Activated T-cell treated with anti-CD3 and anti-CD28 coated beads, Interleukin-2, amount 50 U/mL, for 24 hours (primary cell): ENCODE measurements around the gene S100A16.

Experiments used
- DNase-seq: peaks from one replicate; pipeline ENCODE4 v3.0.0-alpha.2; 2020
- H3K27ac Mint-ChIP-seq: 2 replicates; pipeline ENCODE4 v1.8.0; 2020; ENCODE audit warnings: mild to moderate bottlenecking, mixed read lengths
- H3K27me3 Mint-ChIP-seq: 2 replicates; pipeline ENCODE4 v1.8.0; 2020; ENCODE audit warnings: mixed read lengths
- H3K36me3 Mint-ChIP-seq: 2 replicates; pipeline ENCODE4 v1.8.0; 2020; ENCODE audit warnings: low read depth, mixed read lengths
- H3K4me1 Mint-ChIP-seq: 2 replicates; pipeline ENCODE4 v1.8.0; 2020; ENCODE audit warnings: low read depth, mixed read lengths
- H3K4me3 Mint-ChIP-seq: 2 replicates; pipeline ENCODE4 v1.8.0; 2020; ENCODE audit warnings: mild to moderate bottlenecking, moderate library complexity, mixed read lengths
- H3K9me3 Mint-ChIP-seq: 2 replicates; pipeline ENCODE4 v1.8.0; 2020; ENCODE audit warnings: mixed read lengths

S100A16 gene, protein sequence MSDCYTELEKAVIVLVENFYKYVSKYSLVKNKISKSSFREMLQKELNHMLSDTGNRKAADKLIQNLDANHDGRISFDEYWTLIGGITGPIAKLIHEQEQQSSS

DNA sequence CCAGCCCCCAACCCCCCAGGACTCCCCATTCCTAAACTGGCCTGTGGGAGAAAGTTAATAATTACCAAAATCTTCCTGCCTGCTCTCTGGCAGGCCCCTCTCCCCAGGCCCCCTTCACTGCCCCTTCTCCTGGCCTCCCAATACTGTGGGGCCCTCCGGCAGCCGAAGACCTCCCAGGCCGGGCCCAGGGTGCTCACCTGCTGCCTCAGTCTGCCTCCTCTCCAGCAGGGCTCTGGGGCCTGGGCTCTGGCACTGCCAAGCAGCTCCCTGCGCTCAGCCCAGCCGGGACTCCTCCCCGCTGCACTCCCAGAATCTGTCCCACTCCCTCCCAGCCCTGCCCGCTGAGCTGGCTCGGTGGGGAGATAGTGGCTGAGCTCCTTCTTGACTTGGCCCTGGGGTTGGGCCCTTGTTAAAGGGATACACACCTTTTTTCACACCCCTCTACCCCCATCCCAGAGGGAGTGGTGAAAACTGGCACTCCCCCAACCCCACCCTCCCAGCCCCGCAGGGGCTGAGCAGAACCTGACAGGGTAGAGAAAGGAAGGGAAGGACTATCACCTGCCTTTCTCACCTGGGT is at the start of gene S100A16:
Gene S100A16 (minus strand): TSS at position 383 of the 577 bp plus-strand sequence. CDS start 4,986 bp downstream, outside the sequence.
- H3K36me3 Mint-ChIP-seq = no peaks in the 10 kb centered on the region
- peaks cover 16% of the 10 kb centered on the region for H3K4me1 Mint-ChIP-seq
- no peaks in the 10 kb centered on the region for H3K27me3 Mint-ChIP-seq
- H3K9me3 Mint-ChIP-seq = no peaks in the 10 kb centered on the region
- no peak within 1 kb of the TSS for H3K4me3 Mint-ChIP-seq
- DNase-seq = no peak
- no peak within 1 kb of the TSS for H3K27ac Mint-ChIP-seq

DNA sequence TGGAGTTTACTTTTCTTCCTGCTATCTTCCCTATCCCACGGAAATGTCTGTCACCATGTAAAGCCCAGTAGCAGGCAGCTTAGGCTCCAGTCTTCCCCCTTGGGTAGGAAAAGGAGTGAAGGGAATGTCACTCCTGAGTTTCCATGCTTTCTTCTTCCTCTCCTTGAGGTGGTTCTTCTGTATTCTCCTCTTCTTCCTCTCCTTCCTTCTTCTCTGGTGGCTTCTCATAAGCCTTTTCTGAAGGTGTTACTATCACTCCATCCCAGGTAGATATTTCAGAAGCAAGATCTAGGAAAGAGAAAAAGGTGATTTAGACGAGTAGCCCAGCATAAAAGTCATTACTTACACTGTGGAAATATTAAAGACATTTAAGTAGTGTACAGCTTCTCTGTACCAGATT is 49.3 kb upstream of the S100A16 start:
- H3K36me3 Mint-ChIP-seq = peaks cover 14% of the 10 kb centered on the region

DNA sequence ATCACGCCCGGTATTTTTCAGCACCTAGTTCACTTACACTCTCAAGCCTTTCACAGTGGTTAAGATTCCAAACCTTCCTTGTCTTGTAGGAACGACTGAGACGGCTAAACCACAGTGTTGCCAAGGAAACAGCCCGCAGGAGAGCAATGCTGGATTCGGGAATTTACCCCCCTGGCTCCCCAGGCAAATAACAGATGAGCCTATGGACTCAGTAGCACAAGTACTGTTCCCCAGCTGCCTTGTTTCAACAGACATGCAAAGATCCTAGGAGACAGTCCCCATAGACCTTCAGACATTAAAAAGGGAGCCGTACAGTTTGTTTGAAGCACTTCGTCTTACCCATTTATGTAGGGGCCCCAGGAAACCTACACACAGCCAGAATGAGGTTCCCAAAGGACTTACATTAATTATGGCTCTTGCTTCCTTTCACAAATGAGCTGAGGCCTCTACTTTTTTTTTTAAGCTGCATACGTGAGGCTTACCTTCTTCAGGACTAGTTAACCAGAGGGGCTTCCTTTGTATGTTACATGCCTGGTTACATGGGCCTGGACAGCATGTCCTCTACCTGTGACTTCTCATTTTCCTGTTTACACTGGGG is 48.3 kb upstream of the S100A16 start:
- Mint-ChIP-seq H3K36me3 (peaks cover 14% of the 10 kb centered on the region), H3K4me1 (peaks cover 18% of the 10 kb centered on the region), H3K27ac (peak overlapping the region; percentile 68), H3K9me3 (no peaks in the 10 kb centered on the region), H3K27me3 (no peaks in the 10 kb centered on the region), H3K4me3 (no peak overlapping the region)
- no peak for DNase-seq

More for the DNA sequence above, 49.3 kb upstream of the S100A16 start:
- Mint-ChIP-seq H3K9me3 (no peaks in the 10 kb centered on the region), H3K27ac (peak overlapping the region; percentile 68), H3K4me1 (peaks cover 20% of the 10 kb centered on the region), H3K27me3 (no peaks in the 10 kb centered on the region), H3K4me3 (no peak overlapping the region)
- DNase-seq = no peak

DNA sequence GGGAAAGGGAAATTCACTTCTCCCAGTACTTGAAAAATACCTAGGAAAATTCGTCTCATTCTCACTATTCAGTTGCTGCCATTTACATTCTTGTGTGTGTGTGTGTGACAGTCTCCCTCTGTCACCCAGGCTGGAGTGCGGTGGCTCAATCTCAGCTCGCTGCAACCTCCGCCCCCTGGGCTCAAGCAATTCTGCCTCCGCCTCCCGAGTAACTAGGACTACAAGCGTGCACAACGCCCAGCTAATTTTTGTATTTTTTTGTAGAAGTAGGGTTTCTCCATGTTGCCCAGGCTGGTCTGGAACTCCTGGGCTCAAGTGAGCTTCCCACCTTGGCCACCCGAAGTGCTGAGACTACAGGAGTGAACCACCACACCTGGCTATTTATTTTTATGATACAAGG is 46.7 kb upstream of the S100A16 start:
- Mint-ChIP-seq H3K9me3 (no peaks in the 10 kb centered on the region), H3K4me1 (peaks cover 14% of the 10 kb centered on the region), H3K27ac (peak overlapping the region; percentile 97), H3K27me3 (no peaks in the 10 kb centered on the region), H3K36me3 (peaks cover 14% of the 10 kb centered on the region), H3K4me3 (peak overlapping the region; percentile 97)
- no peak for DNase-seq

DNA sequence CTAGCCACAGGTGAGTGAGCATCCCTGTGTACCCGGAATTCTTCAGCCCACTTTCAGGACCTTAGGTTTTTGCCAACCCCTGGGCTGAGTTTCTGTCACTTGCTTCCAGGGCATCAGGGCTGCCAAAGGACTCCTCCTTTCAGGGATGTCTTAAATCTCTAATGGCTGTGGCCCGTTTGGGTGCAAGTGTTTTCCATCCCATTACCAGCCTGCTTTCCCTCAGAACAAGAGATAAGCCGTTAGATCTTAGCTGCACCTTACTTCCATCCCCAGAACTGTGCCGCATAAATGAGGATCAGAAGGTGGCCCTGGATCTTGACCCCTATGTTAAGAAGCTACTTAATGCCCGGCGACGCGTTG is 46.2 kb upstream of the S100A16 start:
- no peak for DNase-seq
- Mint-ChIP-seq H3K27me3 (no peaks in the 10 kb centered on the region), H3K9me3 (no peaks in the 10 kb centered on the region), H3K4me3 (peak overlapping the region; percentile 97), H3K36me3 (peaks cover 14% of the 10 kb centered on the region), H3K27ac (peak overlapping the region; percentile 97), H3K4me1 (peaks cover 14% of the 10 kb centered on the region)

DNA sequence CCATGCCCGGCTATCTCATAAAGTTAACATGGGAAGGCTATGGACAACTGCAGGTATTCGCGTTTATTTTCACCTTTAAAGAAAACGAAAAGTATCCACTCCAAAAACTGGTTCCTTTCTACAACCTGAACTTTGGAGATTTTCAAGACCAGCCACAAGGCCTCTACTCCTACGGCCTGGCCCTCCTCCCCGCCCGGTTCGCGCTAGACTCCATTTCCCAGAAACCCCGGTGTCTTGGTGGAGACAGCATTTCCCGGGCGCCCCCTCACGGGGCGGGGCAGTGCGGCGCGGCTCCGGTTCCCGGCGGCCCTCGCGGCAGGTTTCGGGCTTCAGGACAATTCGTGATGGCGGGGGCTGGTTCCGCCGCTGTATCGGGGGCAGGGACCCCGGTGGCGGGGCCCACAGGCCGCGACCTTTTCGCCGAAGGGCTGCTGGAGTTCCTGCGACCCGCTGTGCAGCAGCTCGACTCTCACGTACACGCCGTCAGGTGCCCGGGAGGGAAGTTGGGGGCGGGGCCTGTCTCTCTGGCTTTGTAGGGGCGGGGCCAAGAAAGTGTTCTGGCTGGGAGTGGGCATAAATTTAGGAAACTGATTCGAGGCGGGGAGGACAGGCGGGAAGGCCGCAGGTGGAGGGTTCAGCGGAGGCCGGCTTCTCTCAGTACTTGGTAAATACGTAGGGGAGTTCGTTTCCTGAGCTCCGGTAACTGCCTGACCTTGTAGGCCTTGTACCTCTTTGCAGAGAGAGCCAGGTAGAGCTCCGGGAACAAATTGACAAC is 45.6 kb upstream of the S100A16 start, which contains the start of gene SNAPIN:
Gene SNAPIN (plus strand): TSS at position 304 of the 775 bp plus-strand sequence. CDS start 41 bp downstream, at position 345.
- peak within 1 kb of the TSS; percentile 97 for H3K27ac Mint-ChIP-seq

DNA sequence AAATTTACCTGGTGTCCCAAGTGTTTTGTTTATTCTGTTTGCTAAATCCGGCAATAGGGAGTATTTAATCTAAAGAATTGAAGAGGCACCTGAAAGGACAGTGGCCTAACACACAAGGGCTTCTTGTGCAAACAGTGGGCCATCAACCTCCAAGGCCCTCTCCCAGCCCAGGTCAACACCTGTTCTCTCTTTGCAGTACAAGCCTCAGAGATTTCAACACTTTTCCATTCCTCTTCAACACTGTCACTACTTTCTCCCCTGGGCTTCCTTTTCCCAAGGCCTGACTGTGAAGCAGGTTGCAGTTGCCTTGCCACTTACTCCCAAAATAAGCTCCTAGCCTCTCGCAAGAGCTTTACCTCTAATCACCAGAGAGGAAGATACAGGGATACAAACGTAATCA is 42.4 kb upstream of the S100A16 start:
- peaks cover 13% of the 10 kb centered on the region for H3K4me1 Mint-ChIP-seq
- H3K27me3 Mint-ChIP-seq = no peaks in the 10 kb centered on the region
- no peak overlapping the region for H3K27ac Mint-ChIP-seq

More for the DNA sequence above, 45.6 kb upstream of the S100A16 start, which contains the start of gene SNAPIN:
- Mint-ChIP-seq H3K4me3 (peak within 1 kb of the TSS; percentile 97), H3K4me1 (peaks cover 14% of the 10 kb centered on the region), H3K36me3 (peaks cover 14% of the 10 kb centered on the region), H3K27me3 (no peaks in the 10 kb centered on the region), H3K9me3 (no peaks in the 10 kb centered on the region)
- peak; percentile 95 for DNase-seq

DNA sequence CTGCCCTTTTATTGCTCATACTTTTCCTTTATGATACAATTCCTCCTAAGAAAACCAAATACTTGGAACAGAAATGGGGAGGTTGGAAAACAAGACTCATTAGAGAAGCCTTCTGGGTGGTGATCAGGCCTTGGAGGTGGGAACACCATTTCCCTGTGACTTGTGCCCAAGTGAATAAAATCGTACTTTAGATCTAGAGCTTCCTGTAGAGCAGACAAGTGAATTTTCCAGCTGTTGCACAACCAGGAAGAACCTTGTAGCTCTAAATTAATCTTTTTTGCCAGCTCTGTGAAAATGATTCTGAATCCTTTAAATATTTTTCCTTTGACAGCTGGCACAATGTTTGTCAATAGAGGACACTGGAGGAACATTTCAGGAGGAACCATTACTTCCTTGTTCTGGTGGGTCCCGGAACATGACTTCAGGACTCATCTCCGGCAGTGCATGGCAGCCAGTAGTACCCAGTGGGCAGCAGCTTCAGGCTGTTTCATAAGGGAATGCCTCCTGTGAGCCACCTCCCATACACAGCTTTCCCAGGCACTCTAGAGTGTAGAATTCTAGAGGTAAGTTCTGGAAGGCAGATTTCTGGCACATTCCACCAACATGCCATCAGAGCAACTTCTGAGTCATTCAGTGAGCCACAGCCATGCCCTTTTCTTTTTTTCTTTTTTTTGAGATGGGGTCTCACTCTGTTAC is 40.0 kb upstream of the S100A16 start:
- Mint-ChIP-seq H3K4me1 (peaks cover 21% of the 10 kb centered on the region), H3K36me3 (peaks cover 8% of the 10 kb centered on the region), H3K27ac (no peak overlapping the region), H3K27me3 (no peaks in the 10 kb centered on the region), H3K4me3 (no peak overlapping the region), H3K9me3 (no peaks in the 10 kb centered on the region)
- DNase-seq = no peak

More for the DNA sequence above, 42.4 kb upstream of the S100A16 start:
- H3K36me3 Mint-ChIP-seq = peaks cover 14% of the 10 kb centered on the region
- no peak overlapping the region for H3K4me3 Mint-ChIP-seq
- no peaks in the 10 kb centered on the region for H3K9me3 Mint-ChIP-seq
- DNase-seq = no peak

DNA sequence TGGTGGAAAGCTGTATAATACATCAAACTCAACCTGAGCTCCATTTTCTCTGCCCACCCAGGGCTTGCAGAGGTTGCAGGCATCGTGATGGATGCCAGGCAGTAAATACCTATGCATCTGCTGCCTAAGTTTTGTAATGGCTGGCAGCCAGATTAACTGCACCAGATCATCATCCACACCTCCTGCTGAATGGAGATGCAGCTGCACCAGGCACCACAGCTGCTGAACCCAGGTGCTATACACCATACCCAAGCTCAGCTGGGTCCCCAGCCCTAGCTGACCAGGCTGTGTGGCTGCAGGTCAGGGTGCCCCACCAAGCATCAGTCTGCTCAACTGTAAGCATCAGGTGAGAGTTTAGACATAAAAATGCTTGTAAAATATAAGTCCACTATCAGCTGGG is 38.8 kb upstream of the S100A16 start:
- no peak for DNase-seq
- no peak overlapping the region for H3K27ac Mint-ChIP-seq
- no peak overlapping the region for H3K4me3 Mint-ChIP-seq
- no peaks in the 10 kb centered on the region for H3K27me3 Mint-ChIP-seq
- peaks cover 20% of the 10 kb centered on the region for H3K36me3 Mint-ChIP-seq
- H3K9me3 Mint-ChIP-seq = no peaks in the 10 kb centered on the region
- peaks cover 28% of the 10 kb centered on the region for H3K4me1 Mint-ChIP-seq

DNA sequence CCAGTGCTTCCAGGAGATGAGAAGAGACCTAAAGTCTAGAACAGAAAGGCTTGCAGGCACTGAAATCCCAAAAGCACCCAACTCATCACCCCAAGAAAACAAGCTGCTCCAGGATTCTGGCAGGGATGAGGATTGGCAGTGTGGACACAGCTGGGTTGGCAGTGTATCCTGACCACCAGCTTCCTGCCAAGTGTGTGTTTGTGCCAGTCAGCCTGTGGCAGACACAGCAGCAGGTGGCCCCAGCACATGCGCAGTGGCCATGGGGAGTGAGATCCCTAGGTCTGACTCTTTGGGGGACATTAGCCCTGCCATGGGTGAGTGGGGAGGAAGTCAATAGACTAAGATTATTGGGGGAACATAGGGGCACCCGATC is 36.9 kb upstream of the S100A16 start:
- Mint-ChIP-seq H3K9me3 (no peaks in the 10 kb centered on the region), H3K27me3 (no peaks in the 10 kb centered on the region), H3K36me3 (peaks cover 39% of the 10 kb centered on the region), H3K27ac (peak overlapping the region; percentile 85), H3K4me3 (no peak overlapping the region), H3K4me1 (peaks cover 42% of the 10 kb centered on the region)
- DNase-seq = no peak

DNA sequence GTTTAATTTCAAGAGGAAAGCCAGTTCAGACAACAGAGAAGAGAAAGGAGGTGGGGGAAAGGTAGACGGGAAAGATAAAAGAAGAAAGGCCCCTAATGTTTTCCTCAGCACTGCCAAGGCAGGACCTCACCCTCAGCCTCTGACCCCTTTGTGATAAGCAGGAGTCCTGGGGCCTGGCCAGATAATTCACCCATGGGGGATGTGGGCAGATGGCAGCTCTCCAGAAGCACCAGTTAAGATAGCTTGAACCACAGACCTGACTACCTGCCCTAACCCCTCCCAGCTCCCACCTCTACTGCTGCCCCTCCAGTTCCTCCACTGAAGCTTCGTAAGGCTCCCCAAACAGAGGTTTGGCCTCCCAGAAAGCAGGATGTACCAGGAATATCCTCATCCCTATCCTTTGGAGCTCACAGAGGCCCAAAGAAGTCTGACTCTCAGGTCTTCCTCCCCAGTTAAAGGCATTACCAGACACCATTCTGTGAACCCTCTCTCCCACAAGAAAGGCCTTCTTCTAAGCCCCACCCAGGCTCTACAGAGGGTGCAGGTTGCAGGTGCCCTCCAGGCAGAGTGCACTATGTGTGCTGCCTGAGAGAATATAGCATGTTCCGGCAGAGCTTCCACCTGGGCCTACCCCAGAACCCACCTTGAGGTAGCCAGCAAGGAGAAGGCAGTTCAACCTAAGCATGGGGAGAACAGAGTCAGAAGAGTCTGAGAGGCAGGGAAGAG is 36.4 kb upstream of the S100A16 start:
- H3K4me1 Mint-ChIP-seq = peaks cover 45% of the 10 kb centered on the region
- peaks cover 44% of the 10 kb centered on the region for H3K36me3 Mint-ChIP-seq
- H3K27me3 Mint-ChIP-seq = no peaks in the 10 kb centered on the region
- peak overlapping the region; percentile 85 for H3K27ac Mint-ChIP-seq
- no peaks in the 10 kb centered on the region for H3K9me3 Mint-ChIP-seq
- no peak overlapping the region for H3K4me3 Mint-ChIP-seq
- DNase-seq = peak; percentile 43

DNA sequence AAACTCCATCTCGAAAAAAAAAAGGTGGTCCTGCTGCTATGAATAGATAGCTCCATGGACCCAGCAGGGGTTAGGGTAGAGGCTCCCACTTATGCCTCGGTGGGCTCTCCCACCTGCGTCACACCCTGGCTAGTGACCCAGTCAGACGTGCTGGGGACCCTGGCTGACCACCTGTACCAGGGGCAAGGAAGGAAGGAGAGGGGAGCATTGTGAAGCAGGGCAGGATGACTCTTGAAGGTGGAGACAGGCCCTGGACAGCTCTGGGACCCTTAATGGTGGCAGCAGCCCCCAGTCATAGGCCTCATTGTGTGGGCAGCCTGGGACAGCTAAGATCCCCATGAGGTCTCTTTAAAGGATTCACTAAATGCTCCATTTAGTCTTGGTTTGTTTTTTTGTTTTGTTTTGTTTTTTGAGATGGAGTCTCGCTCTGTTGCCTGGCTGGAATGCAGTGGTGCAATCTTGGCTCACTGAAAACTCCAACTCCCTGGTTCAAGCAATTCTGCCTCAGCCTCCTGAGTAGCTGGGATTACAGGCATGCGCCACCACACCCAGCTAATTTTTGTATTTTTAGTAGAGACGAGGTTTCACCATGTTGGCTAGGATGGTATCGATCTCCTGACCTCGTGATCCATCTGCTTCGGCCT is 35.2 kb upstream of the S100A16 start:
- peaks cover 55% of the 10 kb centered on the region for H3K4me1 Mint-ChIP-seq
- peaks cover 56% of the 10 kb centered on the region for H3K36me3 Mint-ChIP-seq
- H3K9me3 Mint-ChIP-seq = no peaks in the 10 kb centered on the region
- H3K4me3 Mint-ChIP-seq = no peak overlapping the region
- peak overlapping the region; percentile 82 for H3K27ac Mint-ChIP-seq
- no peaks in the 10 kb centered on the region for H3K27me3 Mint-ChIP-seq
- peak; percentile 31 for DNase-seq

DNA sequence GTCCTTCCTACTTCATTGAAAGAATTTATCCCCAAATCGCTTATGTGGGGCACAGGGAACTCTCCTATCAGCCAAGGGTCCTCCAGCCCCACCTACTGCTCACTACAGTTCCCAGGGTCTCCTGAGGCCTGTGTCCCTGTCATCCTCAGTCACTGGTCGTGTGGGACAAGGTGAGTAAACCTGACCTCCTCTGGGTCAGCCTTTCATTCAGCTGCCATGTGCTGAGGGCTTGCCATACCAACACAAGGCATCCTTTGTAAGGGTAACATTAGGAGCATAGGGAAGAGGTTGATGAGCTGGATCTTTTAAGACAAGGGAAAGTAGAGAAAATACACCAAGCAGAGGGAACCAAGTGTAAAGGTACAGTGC is 34.4 kb upstream of the S100A16 start:
- no peaks in the 10 kb centered on the region for H3K9me3 Mint-ChIP-seq
- H3K4me1 Mint-ChIP-seq = peaks cover 58% of the 10 kb centered on the region
- DNase-seq = peak; percentile 32
- no peak overlapping the region for H3K4me3 Mint-ChIP-seq
- no peaks in the 10 kb centered on the region for H3K27me3 Mint-ChIP-seq
- peaks cover 64% of the 10 kb centered on the region for H3K36me3 Mint-ChIP-seq
- peak overlapping the region; percentile 74 for H3K27ac Mint-ChIP-seq
